OCI-LY7 (cell line): ENCODE measurements around the gene GPR25.

ENCODE experiments used
- CTCF ChIP-seq: fragments of 200-600 bp; sonication (generic); conservative IDR thresholded peaks from 2 replicates; pipeline ENCODE4 v1.5.1; 2014; ENCODE audit warnings: mild to moderate bottlenecking, antibody characterized with exemption, low read length, moderate library complexity, mixed read lengths
- EZH2phosphoT487 ChIP-seq: fragments of 200-600 bp; sonication (generic); IDR thresholded peaks from 2 replicates; pipeline ENCODE4 v1.6.1; 2018; ENCODE audit warnings: low read depth, borderline replicate concordance, mild to moderate bottlenecking, mixed run types, antibody characterized with exemption, low read length, moderate library complexity, mixed read lengths

- no peak for TF ChIP-seq CTCF
- TF ChIP-seq EZH2phosphoT487, result no peak
Observed at GRCh38 chr1:200874694-200875093, 1.9 kb downstream of the GPR25 start.
